BJ (cell line): ENCODE results near the gene MYOG. TPM values are rescaled to one million over a fixed set of nuclear protein-coding genes. Genes with fewer than 3 reads are reported as not detected.

Experiments
- CTCF ChIA-PET: fragments of 350-600 bp; formaldehyde crosslinking; extraction: SDS; loops from one replicate; lab custom pipeline; 2021; ENCODE audit warnings: antibody characterized with exemption, inconsistent platforms; lab: Yijun Ruan, JAX
- POLR2A ChIA-PET: fragments of 300-600 bp; sonication (Branson Sonifier 250); formaldehyde crosslinking; extraction: SDS; loops from one replicate; lab custom pipeline; 2021; ENCODE audit warnings: antibody characterized with exemption; lab: Charles Lee
- DNase-seq: peaks from one replicate; pipeline ENCODE4 v3.0.0-alpha.2; 2011; ENCODE audit warnings: low read depth
- H3K27me3 ChIP-seq: 2 replicates; pipeline ENCODE4 v1.6.0; 2011; ENCODE audit warnings: low read length; ENCODE audit not compliant: control insufficient read depth, insufficient read depth
- H3K36me3 ChIP-seq: 2 replicates; pipeline ENCODE4 v1.5.1; 2011; ENCODE audit warnings: low read length; ENCODE audit not compliant: control insufficient read depth, insufficient read depth
- H3K4me3 ChIP-seq: 2 replicates; pipeline ENCODE4 v1.5.1; 2011; ENCODE audit warnings: low read depth, mild to moderate bottlenecking, control low read depth, low read length
- CTCF ChIP-seq: IDR thresholded peaks from 2 replicates; pipeline ENCODE4 v1.5.1; 2011; ENCODE audit warnings: low read depth, mild to moderate bottlenecking, control low read depth, inconsistent platforms, low read length, moderate library complexity; ENCODE audit not compliant: insufficient read depth
- polyA plus RNA-seq: library from polyadenylated mRNA; depleted of rRNA; stranded (reverse); fragments of >200 nt; gene quantifications from 2 replicates; pipeline ENCODE4 v1.2.3, GENCODE V29; 2011

The MYOG gene
- polyA plus RNA-seq, 1 experiment, result not detected

- no peak overlapping the region for H3K4me3 ChIP-seq
- no peaks in the 10 kb centered on the region for H3K36me3 ChIP-seq
- H3K27me3 ChIP-seq, result peaks cover 37% of the 10 kb centered on the region
- no peak for DNase-seq
- no peak for TF ChIP-seq CTCF
- POLR2A ChIA-PET, result no interaction called here
- CTCF ChIA-PET, result interaction anchor here (1.3 to 14.0 kb wide), 7 partner anchors 14 to 157 kb away, joined by 3 to 282 read pairs (median 32); partner anchors contain the start of gene MYBPH
Observed at GRCh38 chr1:203116091-203116820, 30.4 kb upstream of the MYOG start.

GRCh38 chr1:203114202-203114601 is 28.4 kb upstream of the MYOG start:
- H3K4me3 ChIP-seq, result no peak overlapping the region
- H3K36me3 ChIP-seq, result no peaks in the 10 kb centered on the region
- H3K27me3 ChIP-seq, result peaks cover 40% of the 10 kb centered on the region
- TF ChIP-seq CTCF, result no peak
- DNase-seq, result no peak
- CTCF ChIA-PET, result interaction anchor here (1.0 to 2.3 kb wide), 4 partner anchors 74 to 155 kb away, joined by 3 to 14 read pairs (median 8); no protein-coding TSS in a partner anchor
- POLR2A ChIA-PET, result no interaction called here

- Histone ChIP-seq H3K4me3 (no peak overlapping the region), H3K27me3 (peaks cover 34% of the 10 kb centered on the region), H3K36me3 (no peaks in the 10 kb centered on the region)
- ChIA-PET CTCF (interaction anchor here (1.3 to 2.3 kb wide), 5 partner anchors 10 to 159 kb away, joined by 4 to 14 read pairs (median 7); no protein-coding TSS in a partner anchor), POLR2A (no interaction called here)
- DNase-seq, result no peak
- TF ChIP-seq CTCF, result no peak
Observed at GRCh38 chr1:203113308-203113707, 27.5 kb upstream of the MYOG start.

- no peak for DNase-seq
- Histone ChIP-seq H3K27me3 (peaks cover 32% of the 10 kb centered on the region), H3K4me3 (no peak overlapping the region), H3K36me3 (no peaks in the 10 kb centered on the region)
- POLR2A ChIA-PET, result no interaction called here
- no peak for TF ChIP-seq CTCF
- CTCF ChIA-PET, result interaction anchor here (1.3 to 2.3 kb wide), 4 partner anchors 11 to 160 kb away, joined by 4 to 14 read pairs (median 10); no protein-coding TSS in a partner anchor
Observed at GRCh38 chr1:203112475-203112874, 26.7 kb upstream of the MYOG start.

- TF ChIP-seq CTCF, result no peak
- POLR2A ChIA-PET, result no interaction called here
- Histone ChIP-seq H3K36me3 (no peaks in the 10 kb centered on the region), H3K27me3 (peaks cover 17% of the 10 kb centered on the region), H3K4me3 (no peak overlapping the region)
- CTCF ChIA-PET, result interaction anchor here (3.3 kb wide), 1 partner anchor 65 kb away, joined by 16 read pairs; no protein-coding TSS in a partner anchor
- DNase-seq, result no peak
Observed at GRCh38 chr1:203104789-203105390, 19.1 kb upstream of the MYOG start.
